Loucy (cell line): ENCODE results near the gene RELT.

Source experiments
- CTCF ChIP-seq: fragments of 200-600 bp; sonication (generic); conservative IDR thresholded peaks from 2 replicates; pipeline ENCODE4 v1.5.1; 2014; ENCODE audit warnings: mild to moderate bottlenecking, antibody characterized with exemption, low read length
- EZH2phosphoT487 ChIP-seq: fragments of 200-600 bp; IDR thresholded peaks from 2 replicates; pipeline ENCODE4 v1.6.1; 2018; ENCODE audit warnings: antibody characterized with exemption, mild to moderate bottlenecking, moderate library complexity, borderline replicate concordance

GRCh38 chr11:73401924-73402833, 26.0 kb downstream of the RELT start:
- TF ChIP-seq CTCF = no peak
- TF ChIP-seq EZH2phosphoT487 = no peak
